Measurements from ENCODE around the gene EHMT1. TPM values are rescaled to one million over a fixed set of nuclear protein-coding genes. Genes with fewer than 3 reads are reported as not detected.

Gene EHMT1
- total and polyA plus RNA-seq, 2 experiments from 2014 or later, result 162 to 177 TPM

DNA sequence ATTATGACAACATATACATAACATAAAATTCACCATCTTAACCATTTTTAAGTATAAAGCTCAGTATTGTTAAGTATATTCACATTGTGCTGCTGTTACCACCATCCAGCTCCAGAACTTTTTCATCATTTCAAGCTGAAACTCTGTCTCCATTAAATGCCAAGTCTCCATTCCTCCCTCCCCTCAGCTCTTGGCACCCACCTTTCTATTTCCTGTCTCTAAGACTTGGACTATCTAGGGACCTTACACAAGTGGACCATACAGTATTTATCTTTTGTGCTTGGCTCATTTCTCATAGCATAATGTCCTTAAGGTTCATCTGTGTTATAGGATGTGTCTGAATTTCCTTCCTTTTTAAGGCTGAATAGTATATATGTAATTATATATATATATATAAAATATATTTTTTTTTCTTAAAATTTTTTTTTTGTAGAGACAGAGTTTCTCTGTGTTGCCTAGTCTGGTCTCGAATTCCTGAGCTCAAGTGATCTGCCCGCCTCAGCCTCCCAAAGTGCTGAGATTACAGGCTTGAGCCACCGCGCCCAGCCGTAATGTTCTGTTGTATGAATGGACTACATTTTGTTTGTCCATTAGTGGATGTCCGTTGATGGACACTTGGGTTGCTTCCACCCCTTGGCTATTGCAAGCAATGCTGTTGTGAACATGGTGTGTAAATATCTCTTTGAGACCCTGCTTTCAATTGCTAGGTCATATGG is 72.3 kb downstream of the EHMT1 start:
- no peak for TF ChIP-seq STAT1 (IDR thresholded peaks at IDR 0.05; ENCODE audit: unreplicated experiment)
- 0 out of 2 replicates have a peak overlapping the region, but pooled peaks have one; percentile 32 for H3K27ac ChIP-seq (ENCODE audit: low read depth)
- peaks cover 60% of the 10 kb centered on the region for H3K4me1 ChIP-seq (ENCODE audit: insufficient read depth)
- H3K27me3 ChIP-seq (ENCODE audit: insufficient read depth), result no peaks in the 10 kb centered on the region
- H3K4me3 Mint-ChIP-seq, result no peak overlapping the region
- peaks cover 88% of the 10 kb centered on the region for H3K79me2 ChIP-seq (replicated peaks; ENCODE audit: insufficient read depth)
- H3K9me2 ChIP-seq (ENCODE audit: insufficient read depth), result no peaks in the 10 kb centered on the region
- no peak overlapping the region for H3K4me3 ChIP-seq
- H3K27me3 Mint-ChIP-seq (ENCODE audit: insufficient read depth, low read depth, poor library complexity), result peaks cover 5% of the 10 kb centered on the region
- H3K27ac Mint-ChIP-seq, result no peak overlapping the region
- H3K36me3 ChIP-seq (ENCODE audit: insufficient read depth), result no peaks in the 10 kb centered on the region
- no peak for DNase-seq (ENCODE audit: low spot score)
- H3K4me2 ChIP-seq, result no peak overlapping the region
- no peaks in the 10 kb centered on the region for H3K36me3 Mint-ChIP-seq (ENCODE audit: low read depth)
- ATAC-seq, result no peak
- peaks cover 41% of the 10 kb centered on the region for H4K20me1 ChIP-seq (replicated peaks; ENCODE audit: insufficient read depth)
- peaks cover 62% of the 10 kb centered on the region for H3K4me1 Mint-ChIP-seq
- peaks cover 8% of the 10 kb centered on the region; the same call in 1 of the 2 replicates for H3F3A ChIP-seq (replicated peaks; ENCODE audit: low read depth)
- no peak overlapping the region for H2AFZ ChIP-seq
- H3K9me3 Mint-ChIP-seq, result no peaks in the 10 kb centered on the region

DNA sequence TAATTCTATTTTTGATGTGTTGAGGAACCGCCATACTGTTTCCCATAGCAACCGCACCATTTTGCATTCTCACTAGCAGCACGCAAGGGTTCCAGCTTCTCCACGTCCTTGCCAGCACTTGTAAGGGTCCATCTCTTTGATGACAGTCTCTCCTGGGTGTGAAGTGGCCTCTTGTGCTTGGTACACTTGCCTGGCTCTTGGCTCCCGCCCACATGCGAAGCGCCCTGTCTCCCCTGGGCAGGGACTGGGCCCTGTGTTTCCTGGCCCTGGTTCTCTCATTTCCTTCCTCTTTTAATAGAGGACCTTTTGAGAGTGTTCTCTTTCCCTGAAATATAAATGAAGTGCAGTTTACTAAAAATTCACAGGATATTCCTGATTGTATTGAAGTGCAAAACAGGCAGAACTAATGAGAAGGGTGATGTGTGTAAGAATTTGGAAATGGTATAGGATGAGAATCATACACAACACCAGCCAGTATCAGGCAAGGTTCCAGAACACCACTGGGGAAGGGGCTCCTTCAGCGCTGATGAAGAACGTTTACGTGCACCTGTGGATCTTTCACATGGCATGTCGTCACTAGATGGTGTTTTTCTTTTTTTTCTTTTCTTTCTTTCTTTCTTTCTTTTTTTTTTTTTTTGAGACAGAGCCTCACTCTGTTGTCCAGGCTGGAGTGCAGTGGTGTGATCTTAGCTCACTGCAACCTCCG is 73.0 kb downstream of the EHMT1 start:
- Mint-ChIP-seq H3K4me1 (peaks cover 68% of the 10 kb centered on the region), H3K27me3 (ENCODE audit: insufficient read depth, low read depth, poor library complexity) (peaks cover 5% of the 10 kb centered on the region), H3K4me3 (no peak overlapping the region), H3K36me3 (ENCODE audit: low read depth) (no peaks in the 10 kb centered on the region), H3K9me3 (no peaks in the 10 kb centered on the region), H3K27ac (peak overlapping the region; percentile 12; the same call in 1 of the 2 replicates)
- Histone ChIP-seq H3K79me2 (replicated peaks; ENCODE audit: insufficient read depth) (peaks cover 88% of the 10 kb centered on the region), H3K27ac (ENCODE audit: low read depth) (peak overlapping the region; percentile 32; the same call in 1 of the 2 replicates), H3K4me2 (no peak overlapping the region), H3K4me3 (no peak overlapping the region), H3K9me2 (ENCODE audit: insufficient read depth) (no peaks in the 10 kb centered on the region), H3K36me3 (ENCODE audit: insufficient read depth) (no peaks in the 10 kb centered on the region), H3F3A (replicated peaks; ENCODE audit: low read depth) (peaks cover 8% of the 10 kb centered on the region; the same call in 1 of the 2 replicates), H3K4me1 (ENCODE audit: insufficient read depth) (peaks cover 67% of the 10 kb centered on the region), H2AFZ (no peak overlapping the region), H4K20me1 (replicated peaks; ENCODE audit: insufficient read depth) (peaks cover 45% of the 10 kb centered on the region), H3K27me3 (ENCODE audit: insufficient read depth) (no peaks in the 10 kb centered on the region)
- TF ChIP-seq EZH2 (IDR thresholded peaks at IDR 0.05; ENCODE audit: low read depth, unreplicated experiment) (no peak), POLR2AphosphoS5 (IDR thresholded peaks at IDR 0.05; ENCODE audit: low read depth) (no peak), CREB1 (CRISPR knock-in tag; IDR thresholded peaks at IDR 0.05; ENCODE audit: low read depth) (no peak), ZNF114 (CRISPR knock-in tag; IDR thresholded peaks at IDR 0.05) (no peak), ETS1 (IDR thresholded peaks at IDR 0.05) (no peak), ZNF462 (CRISPR knock-in tag; IDR thresholded peaks at IDR 0.05) (no peak), JUNB (IDR thresholded peaks at IDR 0.05; ENCODE audit: unreplicated experiment) (no peak)
- TF ChIP-seq, protein P1, sequence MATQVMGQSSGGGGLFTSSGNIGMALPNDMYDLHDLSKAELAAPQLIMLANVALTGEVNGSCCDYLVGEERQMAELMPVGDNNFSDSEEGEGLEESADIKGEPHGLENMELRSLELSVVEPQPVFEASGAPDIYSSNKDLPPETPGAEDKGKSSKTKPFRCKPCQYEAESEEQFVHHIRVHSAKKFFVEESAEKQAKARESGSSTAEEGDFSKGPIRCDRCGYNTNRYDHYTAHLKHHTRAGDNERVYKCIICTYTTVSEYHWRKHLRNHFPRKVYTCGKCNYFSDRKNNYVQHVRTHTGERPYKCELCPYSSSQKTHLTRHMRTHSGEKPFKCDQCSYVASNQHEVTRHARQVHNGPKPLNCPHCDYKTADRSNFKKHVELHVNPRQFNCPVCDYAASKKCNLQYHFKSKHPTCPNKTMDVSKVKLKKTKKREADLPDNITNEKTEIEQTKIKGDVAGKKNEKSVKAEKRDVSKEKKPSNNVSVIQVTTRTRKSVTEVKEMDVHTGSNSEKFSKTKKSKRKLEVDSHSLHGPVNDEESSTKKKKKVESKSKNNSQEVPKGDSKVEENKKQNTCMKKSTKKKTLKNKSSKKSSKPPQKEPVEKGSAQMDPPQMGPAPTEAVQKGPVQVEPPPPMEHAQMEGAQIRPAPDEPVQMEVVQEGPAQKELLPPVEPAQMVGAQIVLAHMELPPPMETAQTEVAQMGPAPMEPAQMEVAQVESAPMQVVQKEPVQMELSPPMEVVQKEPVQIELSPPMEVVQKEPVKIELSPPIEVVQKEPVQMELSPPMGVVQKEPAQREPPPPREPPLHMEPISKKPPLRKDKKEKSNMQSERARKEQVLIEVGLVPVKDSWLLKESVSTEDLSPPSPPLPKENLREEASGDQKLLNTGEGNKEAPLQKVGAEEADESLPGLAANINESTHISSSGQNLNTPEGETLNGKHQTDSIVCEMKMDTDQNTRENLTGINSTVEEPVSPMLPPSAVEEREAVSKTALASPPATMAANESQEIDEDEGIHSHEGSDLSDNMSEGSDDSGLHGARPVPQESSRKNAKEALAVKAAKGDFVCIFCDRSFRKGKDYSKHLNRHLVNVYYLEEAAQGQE (IDR thresholded peaks at IDR 0.05; ENCODE audit: unreplicated experiment), result no peak
- ATAC-seq (no peak), DNase-seq (ENCODE audit: low spot score) (no peak)
